Mononuclear cell (primary cell): Measurements from ENCODE around the gene FKBP1A. TPM values are rescaled to one million over a fixed set of nuclear protein-coding genes. Genes with fewer than 3 reads are reported as not detected.

ENCODE experiments used
- H3K27me3 ChIP-seq: 2 replicates; pipeline ENCODE4 v1.6.0; 2011; ENCODE audit warnings: low read length, control low read depth; ENCODE audit not compliant: insufficient read depth
- H3K4me1 ChIP-seq: 2 replicates; pipeline ENCODE4 v1.5.1; 2011; ENCODE audit warnings: mild to moderate bottlenecking, low read length, control low read depth; ENCODE audit not compliant: insufficient read depth
- H3K4me3 ChIP-seq: 2 replicates; pipeline ENCODE4 v1.5.1; 2011; ENCODE audit warnings: mild to moderate bottlenecking, low read length, moderate library complexity
- H3K9me3 ChIP-seq: 2 replicates; pipeline ENCODE4 v1.5.1; 2011; ENCODE audit warnings: low read depth, mild to moderate bottlenecking, control low read depth, low read length
- total RNA-seq: library from RNA; depleted of rRNA; stranded (reverse); fragments of >200 nt; gene quantifications from one replicate; pipeline ENCODE4 v1.2.3, GENCODE V29; 2012

FKBP1A gene
- total RNA-seq, 1 donor, result 102 TPM

DNA sequence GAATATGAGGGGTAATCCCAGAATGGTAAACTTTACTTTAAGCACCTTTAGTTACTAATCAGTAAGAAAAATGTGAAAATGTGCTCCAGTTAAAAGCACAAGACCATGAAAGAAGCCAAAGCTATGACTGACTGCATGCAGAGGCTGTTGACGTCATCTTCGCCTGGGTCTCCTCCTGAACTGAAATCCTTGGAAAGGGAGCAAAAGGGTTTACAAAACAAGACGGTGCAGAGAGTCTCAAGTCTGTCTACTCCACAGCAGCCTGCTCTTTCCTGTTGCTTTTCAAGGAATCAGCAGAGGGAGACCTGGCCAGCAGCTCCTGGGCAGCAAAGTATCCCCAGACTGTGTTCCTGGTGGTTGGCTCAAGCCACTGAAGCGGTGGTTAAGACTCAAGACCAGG is 10.2 kb downstream of the FKBP1A start:
- H3K27me3 ChIP-seq, result no peaks in the 10 kb centered on the region
- H3K9me3 ChIP-seq, result no peaks in the 10 kb centered on the region
- no peak overlapping the region for H3K4me3 ChIP-seq
- H3K4me1 ChIP-seq, result peaks cover 78% of the 10 kb centered on the region

- no peak overlapping the region for H3K4me3 ChIP-seq
- H3K4me1 ChIP-seq, result peaks cover 78% of the 10 kb centered on the region
- no peaks in the 10 kb centered on the region for H3K9me3 ChIP-seq
- H3K27me3 ChIP-seq, result no peaks in the 10 kb centered on the region
Measured at GRCh38 chr20:1381753-1382591, 10.9 kb downstream of the FKBP1A start.

DNA sequence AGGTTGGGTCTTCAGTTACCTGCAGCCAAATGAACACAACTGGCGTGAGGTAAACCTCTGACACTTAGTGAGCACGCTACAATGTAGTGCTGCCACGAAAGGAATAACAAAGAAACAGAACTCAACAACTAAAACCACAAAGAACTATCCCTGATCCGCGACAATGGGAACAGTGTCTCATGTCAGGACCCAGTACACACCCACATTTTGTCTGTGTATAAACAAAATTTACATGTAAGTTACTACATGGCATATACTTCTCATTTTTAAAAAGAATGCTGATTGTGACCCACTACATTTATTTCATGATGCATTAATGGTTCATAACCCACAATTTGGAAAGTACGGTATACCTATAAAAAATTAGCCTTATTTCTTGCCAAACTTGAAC is 14.1 kb downstream of the FKBP1A start:
- H3K9me3 ChIP-seq, result no peaks in the 10 kb centered on the region
- H3K4me3 ChIP-seq, result no peak overlapping the region
- H3K27me3 ChIP-seq, result no peaks in the 10 kb centered on the region
- H3K4me1 ChIP-seq, result peaks cover 82% of the 10 kb centered on the region

GRCh38 chr20:1377984-1378734 is 14.7 kb downstream of the FKBP1A start:
- Histone ChIP-seq H3K27me3 (no peaks in the 10 kb centered on the region), H3K4me1 (peaks cover 80% of the 10 kb centered on the region), H3K4me3 (no peak overlapping the region), H3K9me3 (no peaks in the 10 kb centered on the region)

- H3K4me3 ChIP-seq, result no peak overlapping the region
- no peaks in the 10 kb centered on the region for H3K27me3 ChIP-seq
Measured at GRCh38 chr20:1377341-1377871, 15.4 kb downstream of the FKBP1A start.

DNA sequence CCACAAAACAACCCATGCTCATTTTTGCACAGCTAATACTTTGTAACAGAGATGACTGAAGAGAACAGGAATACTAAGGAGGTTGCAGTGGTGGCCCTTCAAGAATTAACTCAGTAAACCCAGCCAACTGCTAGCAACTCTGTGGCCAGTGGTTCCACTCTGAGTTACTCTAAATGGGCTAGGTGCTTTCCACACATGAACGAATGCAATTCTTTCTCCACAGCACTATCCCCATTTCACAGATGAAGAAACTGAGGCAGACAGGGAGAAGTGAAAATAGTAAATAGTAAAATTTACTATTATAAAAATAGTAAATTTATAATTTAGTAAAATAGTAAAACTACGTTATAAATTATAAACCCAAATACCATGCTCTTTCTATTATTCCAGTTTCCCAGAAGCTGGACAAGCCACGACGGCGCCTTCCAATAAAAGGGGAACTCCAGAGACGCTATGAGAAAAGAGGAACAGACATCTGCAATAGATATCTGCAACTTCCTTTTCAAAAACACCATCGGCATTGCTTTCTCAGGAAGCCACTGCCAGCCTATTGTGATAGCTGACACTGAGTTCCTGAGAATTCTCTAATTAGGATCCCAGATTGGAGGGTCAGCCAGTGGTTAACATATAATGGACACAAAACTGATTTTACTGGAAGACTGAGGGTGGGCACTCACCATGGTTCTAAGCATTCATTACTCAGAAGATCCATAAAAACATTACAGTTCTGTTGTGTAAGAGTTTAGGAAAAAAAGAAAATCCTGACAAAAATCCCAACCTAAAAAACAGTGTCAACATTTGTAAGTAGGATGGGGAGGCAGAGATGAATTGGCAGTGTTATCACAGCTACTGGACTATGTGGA is 16.2 kb downstream of the FKBP1A start:
- no peak overlapping the region for H3K4me3 ChIP-seq
- H3K4me1 ChIP-seq, result peaks cover 74% of the 10 kb centered on the region
- no peaks in the 10 kb centered on the region for H3K9me3 ChIP-seq
- H3K27me3 ChIP-seq, result no peaks in the 10 kb centered on the region

More at GRCh38 chr20:1377341-1377871, 15.4 kb downstream of the FKBP1A start:
- Histone ChIP-seq H3K9me3 (no peaks in the 10 kb centered on the region), H3K4me1 (peaks cover 73% of the 10 kb centered on the region)

- H3K4me1 ChIP-seq, result peaks cover 79% of the 10 kb centered on the region
- no peaks in the 10 kb centered on the region for H3K27me3 ChIP-seq
- H3K4me3 ChIP-seq, result no peak overlapping the region
- H3K9me3 ChIP-seq, result no peaks in the 10 kb centered on the region
Measured at GRCh38 chr20:1376007-1376406, 16.8 kb downstream of the FKBP1A start.

GRCh38 chr20:1375515-1375914 is 17.3 kb downstream of the FKBP1A start:
- Histone ChIP-seq H3K4me3 (no peak overlapping the region), H3K4me1 (peaks cover 83% of the 10 kb centered on the region), H3K27me3 (no peaks in the 10 kb centered on the region), H3K9me3 (no peaks in the 10 kb centered on the region)

DNA sequence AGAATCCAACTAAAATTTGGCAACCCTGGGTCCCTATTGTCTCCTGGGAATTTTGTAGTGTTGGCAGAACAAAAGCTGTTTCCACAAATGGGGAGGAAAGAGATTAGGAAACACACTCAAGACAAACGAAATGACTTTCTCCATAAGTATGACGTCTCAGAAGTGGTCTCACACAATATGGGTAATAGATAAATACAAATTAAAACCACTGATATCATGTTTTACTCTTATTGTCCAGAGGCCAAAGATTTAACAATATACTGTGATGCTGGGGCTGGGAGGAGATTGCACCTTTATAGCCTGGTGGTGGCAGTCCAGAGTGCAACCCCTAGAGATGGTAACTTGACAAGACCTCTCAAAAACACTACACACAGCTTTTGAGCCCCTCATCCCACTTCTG is 18.6 kb downstream of the FKBP1A start:
- Histone ChIP-seq H3K4me1 (peaks cover 71% of the 10 kb centered on the region), H3K4me3 (no peak overlapping the region), H3K27me3 (no peaks in the 10 kb centered on the region), H3K9me3 (no peaks in the 10 kb centered on the region)

- no peak overlapping the region for H3K4me3 ChIP-seq
- H3K27me3 ChIP-seq, result no peaks in the 10 kb centered on the region
- H3K4me1 ChIP-seq, result peaks cover 65% of the 10 kb centered on the region
Measured at GRCh38 chr20:1373614-1374013, 19.2 kb downstream of the FKBP1A start.

GRCh38 chr20:1373036-1373435 is 19.8 kb downstream of the FKBP1A start:
- Histone ChIP-seq H3K4me1 (peaks cover 59% of the 10 kb centered on the region), H3K4me3 (no peak overlapping the region), H3K27me3 (no peaks in the 10 kb centered on the region), H3K9me3 (no peaks in the 10 kb centered on the region)

More at GRCh38 chr20:1373614-1374013, 19.2 kb downstream of the FKBP1A start:
- no peaks in the 10 kb centered on the region for H3K9me3 ChIP-seq

DNA sequence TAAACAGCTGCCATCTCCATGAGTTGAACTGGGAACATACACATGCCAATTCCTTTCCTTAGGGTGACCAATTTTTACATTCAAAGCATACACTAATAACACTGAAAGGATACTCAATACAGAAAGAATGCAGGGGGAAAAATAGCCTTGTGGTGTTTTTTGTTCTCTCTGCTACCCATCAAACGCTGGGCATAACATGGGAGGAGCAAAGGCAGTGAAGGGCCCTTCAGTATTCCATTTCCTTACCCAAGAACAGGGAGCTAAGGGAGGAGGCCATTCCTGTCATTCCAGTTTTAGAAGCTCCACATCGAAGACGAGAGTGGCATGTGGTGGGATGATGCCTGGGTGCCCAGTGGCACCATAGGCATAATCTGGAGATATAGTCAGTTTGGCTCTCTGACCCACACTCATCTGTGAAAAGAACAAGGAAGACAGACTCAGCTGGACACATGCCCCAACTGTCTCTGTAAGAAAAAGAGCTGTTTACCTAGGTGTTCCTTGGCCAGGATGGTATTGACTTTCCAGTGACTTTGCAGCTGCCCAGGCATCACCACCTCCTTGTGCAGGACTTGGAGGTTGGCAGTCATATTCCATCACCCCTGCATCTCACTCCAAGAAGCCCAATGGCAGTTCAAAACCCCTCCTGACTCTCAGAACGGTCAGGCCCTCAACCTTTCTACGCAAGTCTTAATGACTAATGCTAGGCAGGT is 20.9 kb downstream of the FKBP1A start:
- Histone ChIP-seq H3K27me3 (no peaks in the 10 kb centered on the region), H3K9me3 (no peaks in the 10 kb centered on the region), H3K4me3 (no peak overlapping the region), H3K4me1 (peaks cover 49% of the 10 kb centered on the region)

GRCh38 chr20:1371202-1371782 is 21.6 kb downstream of the FKBP1A start:
- H3K4me1 ChIP-seq, result peaks cover 42% of the 10 kb centered on the region
- H3K4me3 ChIP-seq, result no peak overlapping the region
- H3K9me3 ChIP-seq, result no peaks in the 10 kb centered on the region
- no peaks in the 10 kb centered on the region for H3K27me3 ChIP-seq
